K562 (cell line): Measurements from ENCODE around the gene TOMM6. TPM values are rescaled to one million over a fixed set of nuclear protein-coding genes. Genes with fewer than 3 reads are reported as not detected.
A peak's percentile ranks its signal among the peaks of the same experiment; 100 is the strongest.

Source experiments
- CCNT2 ChIP-seq: IDR thresholded peaks from 2 replicates; pipeline ENCODE4 v1.6.1; 2011; ENCODE audit warnings: borderline replicate concordance, low read depth, mild to moderate bottlenecking, moderate library complexity, mixed read lengths, low read length; ENCODE audit not compliant: insufficient read length; ENCODE audit errors: extremely low read depth
- E2F6 ChIP-seq, 2 experiments: IDR thresholded peaks; 2 replicates each; pipeline ENCODE4 v1.6.1; 2011; ENCODE audit warnings: borderline replicate concordance in 1 of 2, control low read depth in 1 of 2, low read depth in 1 of 2, low read length in 1 of 2, mild to moderate bottlenecking in 1 of 2, mixed read lengths in 1 of 2, moderate library complexity in 1 of 2; ENCODE audit not compliant: insufficient read depth in 1 of 2, insufficient read length in 1 of 2, poor library complexity in 1 of 2, severe bottlenecking in 1 of 2; ENCODE audit errors: extremely low read depth in 1 of 2
- EWSR1 ChIP-seq: fragments of 450-650 bp; IDR thresholded peaks from 2 replicates; pipeline ENCODE4 v1.6.1; 2018; ENCODE audit warnings: borderline replicate concordance, mild to moderate bottlenecking, low read depth, moderate library complexity; ENCODE audit not compliant: partially characterized antibody
- GATAD2B ChIP-seq: fragments of 450-650 bp; IDR thresholded peaks from 2 replicates; pipeline ENCODE4 v1.6.1; 2017; ENCODE audit warnings: mild to moderate bottlenecking, borderline replicate concordance
- HSF4 ChIP-seq: fragments of 250-450 bp; sonication (Bioruptor Pico); IDR thresholded peaks from 2 replicates; pipeline ENCODE4 v2.1.2; 2022; ENCODE audit warnings: mild to moderate bottlenecking, moderate library complexity, borderline replicate concordance
- MED1 ChIP-seq: sonication (generic); formaldehyde crosslinking; IDR thresholded peaks from 2 replicates; pipeline ENCODE4 v1.8.1; 2023; ENCODE audit warnings: missing genetic modification reagents, borderline replicate concordance
- POU5F1 ChIP-seq: fragments of 150-350 bp; IDR thresholded peaks from 2 replicates; pipeline ENCODE4 v1.6.1; 2014; ENCODE audit warnings: borderline replicate concordance, low read length, low read depth, mild to moderate bottlenecking; ENCODE audit not compliant: partially characterized antibody
- RREB1 ChIP-seq: fragments of 250-450 bp; sonication (Bioruptor Pico); IDR thresholded peaks from 2 replicates; pipeline ENCODE4 v1.4.0; 2020
- SMAD2 ChIP-seq: fragments of 150-350 bp; IDR thresholded peaks from 2 replicates; pipeline ENCODE4 v1.6.1; 2014; ENCODE audit warnings: low read depth, mild to moderate bottlenecking, low read length
- SRF ChIP-seq, 2 experiments: fragments of 250-450, 450-650 bp in 1 of 2; sonication (Bioruptor Pico) in 1 of 2; sonication (generic) in 1 of 2; formaldehyde crosslinking; IDR thresholded peaks; 2 replicates each; pipeline versions ENCODE4 v1.5.0 to v1.5.1; 2020 to 2022; ENCODE audit warnings: mild to moderate bottlenecking in 1 of 2, missing genetic modification reagents in 1 of 2
- TEAD2 ChIP-seq: fragments of 450-650 bp; IDR thresholded peaks from 2 replicates; pipeline ENCODE4 v1.6.1; 2016; ENCODE audit warnings: missing genetic modification characterization, control low read depth, missing compliant biosample characterization
- ZFP36 ChIP-seq: fragments of 150-350 bp; IDR thresholded peaks from 2 replicates; pipeline ENCODE4 v1.6.1; 2018; ENCODE audit warnings: low read length, low read depth; ENCODE audit not compliant: partially characterized antibody
- ZNF133 ChIP-seq: fragments of 250-450 bp; sonication (Bioruptor Pico); IDR thresholded peaks from 2 replicates; pipeline ENCODE4 v1.4.0; 2020; ENCODE audit warnings: mild to moderate bottlenecking
- ZNF277 ChIP-seq: fragments of 250-450 bp; sonication (Bioruptor Pico); IDR thresholded peaks from 2 replicates; pipeline ENCODE4 v1.8.0; 2022; ENCODE audit warnings: inconsistent platforms, mild to moderate bottlenecking, moderate library complexity, borderline replicate concordance
- ZNF354B ChIP-seq: fragments of 250-450 bp; sonication (Bioruptor Pico); IDR thresholded peaks from 2 replicates; pipeline ENCODE4 v1.4.0; 2020
- ZNF444 ChIP-seq: fragments of 250-450 bp; sonication (Bioruptor Pico); IDR thresholded peaks from 2 replicates; pipeline ENCODE4 v1.4.0; 2020; ENCODE audit warnings: mild to moderate bottlenecking, moderate library complexity
- ZNF584 ChIP-seq: fragments of 200-800 bp; sonication (Bioruptor generic); IDR thresholded peaks from 2 replicates; pipeline ENCODE4 v1.6.1; 2016; ENCODE audit warnings: low read depth, mild to moderate bottlenecking, missing genetic modification characterization, missing compliant biosample characterization
- ZNF707 ChIP-seq: fragments of 250-450 bp; sonication (Bioruptor Pico); conservative IDR thresholded peaks from 2 replicates; pipeline ENCODE4 v1.8.0; 2022; ENCODE audit warnings: inconsistent platforms, mild to moderate bottlenecking, moderate library complexity
- polyA plus RNA-seq, 8 experiments: library from polyadenylated mRNA; depleted of rRNA in 4 of 8; stranded (reverse) in 5 of 8; unstranded in 3 of 8; fragments of >200 nt; fragmentation: Nextera tagmentation in 2 of 8; fragmentation: Illumina TruSeq in 1 of 8; extraction: Ambion mirVana in 2 of 8; extraction: Trizol in 1 of 8; gene quantifications; 2 replicates each; pipeline versions ENCODE4 v1.2.1 to v1.2.3, GENCODE V29; 2011 to 2014; ENCODE audit warnings: inconsistent platforms in 1 of 8, missing spikeins in 1 of 8
- total RNA-seq, 7 experiments: library from RNA; depleted of rRNA in 6 of 7; stranded (reverse); fragments of >200 nt in 6 of 7; fragmentation: Illumina TruSeq in 2 of 7; extraction: Trizol in 2 of 7; gene quantifications; 2 replicates each; pipeline versions ENCODE4 v1.2.1 to v1.2.3, GENCODE V29; 2011 to 2021; ENCODE audit warnings: low replicate concordance in 1 of 7

The TOMM6 gene
- total and polyA plus RNA-seq, 9 of the 15 experiments (the other 6 are each of a cell fraction or from before 2014, with no cell fraction given) = 380 to 2,097 (median 1,065) TPM

- TF ChIP-seq RREB1 (CRISPR knock-in tag) (no peak), ZNF444 (CRISPR knock-in tag) (no peak), ZNF354B (CRISPR knock-in tag) (no peak), ZNF584 (CRISPR knock-in tag) (no peak), ZNF707 (CRISPR knock-in tag) (no peak), CCNT2 (no peak), ZNF133 (no peak), HSF4 (CRISPR knock-in tag) (no peak), E2F6 (IDR thresholded peaks at IDR 0.05; ENCODE audit: borderline replicate concordance in 1 of 2, extremely low read depth in 1 of 2, insufficient read depth in 1 of 2, insufficient read length in 1 of 2, low read depth in 1 of 2, low read length in 1 of 2, poor library complexity in 1 of 2, severe bottlenecking in 1 of 2) (no peak), SMAD2 (no peak), EWSR1 (no peak), ZNF277 (CRISPR knock-in tag) (no peak), MED1 (CRISPR knock-in tag) (0 out of 2 replicates have a peak, but pooled peaks have one; percentile 46), GATAD2B (no peak), SRF (CRISPR knock-in tag; IDR thresholded peaks at IDR 0.05) (no peak), POU5F1 (no peak), ZFP36 (no peak), TEAD2 (no peak)
Measured at GRCh38 chr6:41780551-41781365, 6.7 kb upstream of the TOMM6 start, which contains the start of gene PRICKLE4 (continued).
